HCT116 (cell line): ENCODE data around the gene TOP1.

ENCODE experiments used
- ATF3 ChIP-seq: IDR thresholded peaks from 2 replicates; pipeline ENCODE4 v1.6.1; 2012
- CEBPB ChIP-seq: IDR thresholded peaks from 2 replicates; pipeline ENCODE4 v1.6.1; 2012; ENCODE audit warnings: low read depth
- EZH2 ChIP-seq: fragments of 200-600 bp; sonication (generic); IDR thresholded peaks from 2 replicates; pipeline ENCODE4 v1.6.1; 2017; ENCODE audit warnings: antibody characterized with exemption, mixed run types
- FOSL1 ChIP-seq: IDR thresholded peaks from 2 replicates; pipeline ENCODE4 v1.6.1; 2012; ENCODE audit warnings: low read depth
- JUND ChIP-seq: IDR thresholded peaks from 2 replicates; pipeline ENCODE4 v1.6.1; 2012
- POLR2A ChIP-seq: IDR thresholded peaks from 2 replicates; pipeline ENCODE4 v1.7.0; 2011; ENCODE audit warnings: borderline replicate concordance; ENCODE audit not compliant: insufficient read depth, insufficient read length; ENCODE audit errors: extremely low read depth
- POLR2AphosphoS5 ChIP-seq: IDR thresholded peaks from 2 replicates; pipeline ENCODE4 v1.6.1; 2011; ENCODE audit warnings: mild to moderate bottlenecking, low read depth, low read length, moderate library complexity
- RAD21 ChIP-seq: IDR thresholded peaks from 2 replicates; pipeline ENCODE4 v1.6.1; 2012; ENCODE audit warnings: low read depth, mild to moderate bottlenecking
- SIN3A ChIP-seq: IDR thresholded peaks from 2 replicates; pipeline ENCODE4 v1.6.1; 2012; ENCODE audit warnings: low read depth
- SP1 ChIP-seq: IDR thresholded peaks from 2 replicates; pipeline ENCODE4 v1.6.1; 2012; ENCODE audit warnings: low read depth
- ZNF274 ChIP-seq: fragments of 200-500 bp; sonication (Bioruptor generic); IDR thresholded peaks from 2 replicates; pipeline ENCODE4 v1.6.1; 2014; ENCODE audit warnings: mild to moderate bottlenecking, low read depth, low read length, inconsistent platforms
- TF ChIP-seq, protein P1 (sequence below), 3 experiments: fragments of 200-600 bp in 1 of 3; sonication (generic) in 1 of 3; IDR thresholded peaks in 2 of 3; conservative IDR thresholded peaks in 1 of 3; 2 replicates each; pipeline ENCODE4 v1.5.1; 2012 to 2017; ENCODE audit warnings: low read depth in 2 of 3, low read length in 2 of 3, antibody characterized with exemption in 1 of 3, borderline replicate concordance in 1 of 3, control low read depth in 1 of 3, mild to moderate bottlenecking in 1 of 3, mixed read lengths in 1 of 3, mixed run types in 1 of 3, moderate library complexity in 1 of 3; ENCODE audit not compliant: insufficient read depth in 1 of 3
- TF ChIP-seq, protein P2 (sequence below): IDR thresholded peaks from 2 replicates; pipeline ENCODE4 v1.6.1; 2012
- TF ChIP-seq, protein P3 (sequence below): IDR thresholded peaks from 2 replicates; pipeline ENCODE4 v1.6.1; 2011; ENCODE audit warnings: mild to moderate bottlenecking, low read length, moderate library complexity; ENCODE audit not compliant: insufficient replicate concordance; ENCODE audit errors: extremely low read depth

DNA sequence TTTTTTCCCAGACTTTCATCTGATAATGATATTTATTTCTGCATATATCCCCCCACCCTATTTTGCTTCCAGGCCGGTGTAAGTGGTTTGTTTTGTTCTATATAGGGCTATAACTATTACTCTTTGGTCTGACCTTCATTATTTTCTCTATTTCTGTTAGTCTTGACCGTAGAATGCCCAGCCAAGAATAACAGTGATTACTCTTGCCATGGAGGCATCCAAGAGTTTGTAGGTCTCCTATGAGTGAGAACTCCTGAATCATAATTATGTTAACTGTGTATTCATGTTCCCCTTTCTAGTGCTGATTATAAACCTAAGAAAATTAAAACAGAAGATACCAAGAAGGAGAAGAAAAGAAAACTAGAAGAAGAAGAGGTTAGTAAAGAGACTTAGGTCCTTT lies 52.2 kb downstream of the TOP1 start:
- TF ChIP-seq, protein P1, sequence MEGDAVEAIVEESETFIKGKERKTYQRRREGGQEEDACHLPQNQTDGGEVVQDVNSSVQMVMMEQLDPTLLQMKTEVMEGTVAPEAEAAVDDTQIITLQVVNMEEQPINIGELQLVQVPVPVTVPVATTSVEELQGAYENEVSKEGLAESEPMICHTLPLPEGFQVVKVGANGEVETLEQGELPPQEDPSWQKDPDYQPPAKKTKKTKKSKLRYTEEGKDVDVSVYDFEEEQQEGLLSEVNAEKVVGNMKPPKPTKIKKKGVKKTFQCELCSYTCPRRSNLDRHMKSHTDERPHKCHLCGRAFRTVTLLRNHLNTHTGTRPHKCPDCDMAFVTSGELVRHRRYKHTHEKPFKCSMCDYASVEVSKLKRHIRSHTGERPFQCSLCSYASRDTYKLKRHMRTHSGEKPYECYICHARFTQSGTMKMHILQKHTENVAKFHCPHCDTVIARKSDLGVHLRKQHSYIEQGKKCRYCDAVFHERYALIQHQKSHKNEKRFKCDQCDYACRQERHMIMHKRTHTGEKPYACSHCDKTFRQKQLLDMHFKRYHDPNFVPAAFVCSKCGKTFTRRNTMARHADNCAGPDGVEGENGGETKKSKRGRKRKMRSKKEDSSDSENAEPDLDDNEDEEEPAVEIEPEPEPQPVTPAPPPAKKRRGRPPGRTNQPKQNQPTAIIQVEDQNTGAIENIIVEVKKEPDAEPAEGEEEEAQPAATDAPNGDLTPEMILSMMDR (IDR thresholded peaks at IDR 0.05 in 2 of 3, conservative IDR thresholded peaks at IDR 0.05 in 1 of 3; ENCODE audit: borderline replicate concordance in 1 of 3, insufficient read depth in 1 of 3, low read depth in 2 of 3, low read length in 2 of 3), result no peak
- TF ChIP-seq JUND, result no peak
- no peak for TF ChIP-seq FOSL1
- TF ChIP-seq POLR2A, result no peak
- no peak for TF ChIP-seq POLR2AphosphoS5
- TF ChIP-seq EZH2, result no peak
- no peak for TF ChIP-seq ATF3
- TF ChIP-seq, protein P2, sequence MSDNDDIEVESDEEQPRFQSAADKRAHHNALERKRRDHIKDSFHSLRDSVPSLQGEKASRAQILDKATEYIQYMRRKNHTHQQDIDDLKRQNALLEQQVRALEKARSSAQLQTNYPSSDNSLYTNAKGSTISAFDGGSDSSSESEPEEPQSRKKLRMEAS, result no peak
- TF ChIP-seq, protein P3, sequence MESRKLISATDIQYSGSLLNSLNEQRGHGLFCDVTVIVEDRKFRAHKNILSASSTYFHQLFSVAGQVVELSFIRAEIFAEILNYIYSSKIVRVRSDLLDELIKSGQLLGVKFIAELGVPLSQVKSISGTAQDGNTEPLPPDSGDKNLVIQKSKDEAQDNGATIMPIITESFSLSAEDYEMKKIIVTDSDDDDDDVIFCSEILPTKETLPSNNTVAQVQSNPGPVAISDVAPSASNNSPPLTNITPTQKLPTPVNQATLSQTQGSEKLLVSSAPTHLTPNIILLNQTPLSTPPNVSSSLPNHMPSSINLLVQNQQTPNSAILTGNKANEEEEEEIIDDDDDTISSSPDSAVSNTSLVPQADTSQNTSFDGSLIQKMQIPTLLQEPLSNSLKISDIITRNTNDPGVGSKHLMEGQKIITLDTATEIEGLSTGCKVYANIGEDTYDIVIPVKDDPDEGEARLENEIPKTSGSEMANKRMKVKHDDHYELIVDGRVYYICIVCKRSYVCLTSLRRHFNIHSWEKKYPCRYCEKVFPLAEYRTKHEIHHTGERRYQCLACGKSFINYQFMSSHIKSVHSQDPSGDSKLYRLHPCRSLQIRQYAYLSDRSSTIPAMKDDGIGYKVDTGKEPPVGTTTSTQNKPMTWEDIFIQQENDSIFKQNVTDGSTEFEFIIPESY, result no peak
- TF ChIP-seq ZNF274, result no peak
- no peak for TF ChIP-seq SIN3A
- no peak for TF ChIP-seq SP1
- no peak for TF ChIP-seq CEBPB
- no peak for TF ChIP-seq RAD21
